H1 (cell line): ENCODE data around the gene PTPN1. TPM values are rescaled to one million over a fixed set of nuclear protein-coding genes. Genes with fewer than 3 reads are reported as not detected.
A peak's percentile ranks its signal among the peaks of the same experiment; 100 is the strongest.

Source experiments
- CTCF ChIA-PET: fragments of 300-600 bp; sonication (Branson Sonifier 250); formaldehyde crosslinking; loops from one replicate; lab custom pipeline; 2021; ENCODE audit not compliant: partially characterized antibody; lab: Charles Lee
- POLR2A ChIA-PET: fragments of 300-600 bp; sonication (Branson Sonifier 250); formaldehyde crosslinking; loops from one replicate; lab custom pipeline; 2021; ENCODE audit warnings: inconsistent platforms; ENCODE audit not compliant: partially characterized antibody; lab: Charles Lee
- DNase-seq, 2 experiments: peaks; one replicate each; pipeline versions ENCODE4 v3.0.0 to v3.0.0-alpha.2; 2010 to 2022; ENCODE audit warnings: low spot score in 2 of 2, low read depth in 1 of 2, mixed read lengths in 1 of 2
- FAIRE-seq: peaks from 2 replicates; lab custom pipeline; 2011; peaks lifted over from hg19 to GRCh38; lab: Jason Lieb, UNC
- H2AFZ ChIP-seq: 2 replicates; pipeline ENCODE4 v1.8.1; 2012; ENCODE audit warnings: low read length, inconsistent platforms
- H2AK5ac ChIP-seq: 2 replicates; pipeline ENCODE4 v1.6.1; 2013; ENCODE audit warnings: low read depth, low read length
- H2BK120ac ChIP-seq: replicated peaks from 2 replicates; pipeline ENCODE3; 2013; ENCODE audit warnings: low read depth, low read length, inconsistent platforms
- H2BK12ac ChIP-seq: 2 replicates; pipeline ENCODE4 v1.6.1; 2013; ENCODE audit warnings: low read depth, low read length
- H2BK15ac ChIP-seq: 2 replicates; pipeline ENCODE4 v1.6.1; 2013; ENCODE audit warnings: low read length
- H2BK20ac ChIP-seq: 2 replicates; pipeline ENCODE4 v1.6.1; 2013; ENCODE audit warnings: low read length
- H2BK5ac ChIP-seq: 2 replicates; pipeline ENCODE4 v1.6.1; 2013; ENCODE audit warnings: low read depth, low read length
- H3K14ac ChIP-seq: 2 replicates; pipeline ENCODE4 v1.6.1; 2013; ENCODE audit warnings: inconsistent platforms; ENCODE audit not compliant: insufficient read length
- H3K18ac ChIP-seq: 2 replicates; pipeline ENCODE4 v1.6.1; 2013; ENCODE audit warnings: low read length; ENCODE audit errors: extremely low read depth
- H3K23ac ChIP-seq: 2 replicates; pipeline ENCODE4 v1.6.1; 2013; ENCODE audit warnings: inconsistent platforms; ENCODE audit not compliant: insufficient read length
- H3K23me2 ChIP-seq: 2 replicates; pipeline ENCODE4 v1.6.1; 2013; ENCODE audit warnings: low read depth, low read length
- H3K27ac ChIP-seq: 2 replicates; pipeline ENCODE4 v1.6.1; 2011; ENCODE audit warnings: low read depth, low read length, inconsistent platforms
- H3K27me3 ChIP-seq, 4 experiments: replicated peaks in 1 of 4; 1 replicate in 1 of 4; 2 replicates in 3 of 4; pipeline versions ENCODE4 v1.6.1 to v1.8.1; 2011 to 2013; ENCODE audit warnings: low read length in 3 of 4, mild to moderate bottlenecking in 3 of 4, inconsistent platforms in 2 of 4, mixed read lengths in 2 of 4, moderate library complexity in 1 of 4; ENCODE audit not compliant: control insufficient read depth in 3 of 4, insufficient read depth in 3 of 4; ENCODE audit errors: extremely low read depth in 1 of 4
- H3K36me3 ChIP-seq, 4 experiments: 2 replicates each; pipeline versions ENCODE4 v1.6.1 to v1.8.1; 2011 to 2013; ENCODE audit warnings: mild to moderate bottlenecking in 4 of 4, low read length in 3 of 4, moderate library complexity in 2 of 4, control low read depth in 1 of 4, inconsistent platforms in 1 of 4; ENCODE audit not compliant: insufficient read depth in 4 of 4, control insufficient read depth in 2 of 4
- H3K4ac ChIP-seq: replicated peaks from 2 replicates; pipeline ENCODE3; 2013; ENCODE audit warnings: low read length, low read depth, mixed read lengths, inconsistent platforms; ENCODE audit not compliant: insufficient read length
- H3K4me1 ChIP-seq, 4 experiments: replicated peaks in 1 of 4; 1 replicate in 1 of 4; 2 replicates in 3 of 4; pipeline versions ENCODE4 v1.6.1 to v1.8.1; 2011 to 2013; ENCODE audit warnings: low read length in 3 of 4, inconsistent platforms in 2 of 4, mixed read lengths in 1 of 4; ENCODE audit not compliant: insufficient read depth in 4 of 4, control insufficient read depth in 3 of 4
- H3K4me2 ChIP-seq, 2 experiments: 2 replicates each; pipeline versions ENCODE4 v1.6.1 to v1.8.1; 2011 to 2013; ENCODE audit warnings: low read depth in 2 of 2, low read length in 2 of 2, control low read depth in 1 of 2, inconsistent platforms in 1 of 2, mild to moderate bottlenecking in 1 of 2; ENCODE audit not compliant: insufficient read depth in 1 of 2
- H3K4me3 ChIP-seq, 4 experiments: fragments of 200-600, 300-600 bp in 1 of 4; sonication (generic), shearing (Covaris generic), sonication (Bioruptor Twin) in 1 of 4; 2 replicates each; pipeline versions ENCODE4 v1.5.1 to v1.8.1; 2011 to 2016; ENCODE audit warnings: low read length in 4 of 4, low read depth in 3 of 4, control low read depth in 2 of 4, inconsistent platforms in 2 of 4, mild to moderate bottlenecking in 2 of 4, mixed read lengths in 1 of 4, moderate library complexity in 1 of 4; ENCODE audit not compliant: insufficient read depth in 2 of 4; ENCODE audit errors: extremely low read depth in 1 of 4
- H3K56ac ChIP-seq: replicated peaks from 2 replicates; pipeline ENCODE3; 2013; ENCODE audit warnings: low read depth, mild to moderate bottlenecking, mixed read lengths, low read length, inconsistent platforms; ENCODE audit not compliant: insufficient read length
- H3K79me1 ChIP-seq: 2 replicates; pipeline ENCODE4 v1.6.1; 2013; ENCODE audit warnings: low read depth, low read length, control low read depth
- H3K79me2 ChIP-seq, 2 experiments: 2 replicates each; pipeline versions ENCODE4 v1.6.1 to v1.8.1; 2012 to 2013; ENCODE audit warnings: low read length in 2 of 2, mild to moderate bottlenecking in 2 of 2, inconsistent platforms in 1 of 2; ENCODE audit not compliant: insufficient read depth in 2 of 2, control insufficient read depth in 1 of 2
- H3K9ac ChIP-seq, 4 experiments: replicated peaks in 1 of 4; 1 replicate in 1 of 4; 2 replicates in 3 of 4; pipeline versions ENCODE4 v1.6.1 to v1.8.1; 2011 to 2013; ENCODE audit warnings: low read depth in 3 of 4, low read length in 3 of 4, control low read depth in 2 of 4, mild to moderate bottlenecking in 2 of 4, moderate library complexity in 2 of 4, inconsistent platforms in 1 of 4; ENCODE audit errors: extremely low read depth in 1 of 4
- H3K9me3 ChIP-seq, 2 experiments: 2 replicates each; pipeline versions ENCODE4 v1.6.1 to v1.8.1; 2012 to 2013; ENCODE audit warnings: mild to moderate bottlenecking in 2 of 2, moderate library complexity in 2 of 2, control low read depth in 1 of 2, inconsistent platforms in 1 of 2, low read depth in 1 of 2, low read length in 1 of 2, mixed read lengths in 1 of 2; ENCODE audit not compliant: insufficient read depth in 2 of 2
- H4K20me1 ChIP-seq, 2 experiments: replicated peaks in 1 of 2; 2 replicates each; pipeline versions ENCODE3 to v1.8.1; 2011 to 2013; ENCODE audit warnings: inconsistent platforms in 2 of 2, low read length in 2 of 2, mild to moderate bottlenecking in 1 of 2; ENCODE audit not compliant: insufficient read depth in 2 of 2, control insufficient read depth in 1 of 2
- H4K5ac ChIP-seq: 2 replicates; pipeline ENCODE4 v1.6.1; 2013; ENCODE audit warnings: low read length, low read depth, mixed read lengths, inconsistent platforms; ENCODE audit not compliant: insufficient read length
- H4K8ac ChIP-seq: 2 replicates; pipeline ENCODE4 v1.8.0; 2013; ENCODE audit warnings: mild to moderate bottlenecking, moderate library complexity, low read length, inconsistent platforms; ENCODE audit not compliant: insufficient read depth; ENCODE audit errors: extremely low read depth
- H4K91ac ChIP-seq: replicated peaks from 2 replicates; pipeline ENCODE3; 2013; ENCODE audit warnings: low read length, mixed read lengths, inconsistent platforms; ENCODE audit not compliant: insufficient read length
- BRCA1 ChIP-seq: IDR thresholded peaks from 2 replicates; pipeline ENCODE4 v1.6.1; 2012; ENCODE audit warnings: low read depth, low read length, improper control_type of control experiment
- CBX8 ChIP-seq: fragments of 300-800, 300-1000 bp; sonication (generic); IDR thresholded peaks from 2 replicates; pipeline ENCODE4 v1.7.1; 2016; ENCODE audit warnings: low read depth, low read length, borderline replicate concordance
- GABPA ChIP-seq: IDR thresholded peaks from 2 replicates; pipeline ENCODE4 v1.6.1; 2011; ENCODE audit warnings: mild to moderate bottlenecking, low read length, moderate library complexity, borderline replicate concordance; ENCODE audit not compliant: insufficient read depth
- PHF8 ChIP-seq: fragments of 200-600 bp; sonication (generic); conservative IDR thresholded peaks from 2 replicates; pipeline ENCODE4 v1.7.1; 2012; ENCODE audit warnings: low read depth, mild to moderate bottlenecking, inconsistent platforms, low read length, moderate library complexity
- RBBP5 ChIP-seq: IDR thresholded peaks from 2 replicates; pipeline ENCODE4 v1.7.1; 2012; ENCODE audit warnings: low read depth, mild to moderate bottlenecking, inconsistent platforms, low read length, moderate library complexity, borderline replicate concordance
- RXRA ChIP-seq: IDR thresholded peaks from 2 replicates; pipeline ENCODE4 v1.6.1; 2011; ENCODE audit warnings: low read depth, mild to moderate bottlenecking, low read length, moderate library complexity; ENCODE audit not compliant: insufficient read depth
- SP1 ChIP-seq: IDR thresholded peaks from 2 replicates; pipeline ENCODE4 v1.6.1; 2011; ENCODE audit warnings: low read depth, low read length
- TBP ChIP-seq: IDR thresholded peaks from 2 replicates; pipeline ENCODE4 v1.6.1; 2011; ENCODE audit warnings: low read depth, low read length, improper control_type of control experiment
- WGBS, 2 experiments: shearing (Covaris generic) in 1 of 2; methylation state at CpG; one replicate each; pipeline versions ENCODE4 v1.1.6 to v1.1.7; 2013 to 2015; ENCODE audit warnings: low lambda C conversion rate in 2 of 2, mixed read lengths in 2 of 2, inconsistent platforms in 1 of 2, low coverage in 1 of 2, missing lambda C conversion rate in 1 of 2; ENCODE audit not compliant: insufficient replicate concordance in 2 of 2, insufficient coverage in 1 of 2, insufficient read length in 1 of 2; ENCODE audit errors: extremely low coverage in 1 of 2, missing lambda C conversion rate in 1 of 2; 5-methylcytosine and 5-hydroxymethylcytosine counted together
- long read RNA-seq, 2 experiments: library from RNA in 1 of 2; library from capped mRNA in 1 of 2; stranded (forward); transcript quantifications; one replicate each; pipeline ENCODE4 v2.0.0, GENCODE V29; 2021; ENCODE audit warnings: inconsistent platforms in 1 of 2
- polyA minus RNA-seq, 3 experiments: library from RNA; depleted of rRNA, polyadenylated mRNA; stranded (reverse); fragments of >200 nt; gene quantifications; 1 replicate in 2 of 3; 2 replicates in 1 of 3; pipeline ENCODE4 v1.2.3, GENCODE V29; 2011
- polyA plus RNA-seq, 7 experiments: library from polyadenylated mRNA; depleted of rRNA in 3 of 7; stranded (reverse) in 5 of 7; unstranded in 2 of 7; fragments of >200 nt in 5 of 7; fragments of 200-250 nt in 2 of 7; gene quantifications; 1 replicate in 5 of 7; 2 replicates in 1 of 7; 4 replicates in 1 of 7; pipeline versions ENCODE4 v1.2.1 to v1.2.3, GENCODE V29; 2011 to 2013; ENCODE audit warnings: missing spikeins in 2 of 7, mixed read lengths in 2 of 7
- total RNA-seq: library from RNA; stranded (reverse); fragmentation: NEBNext Ultra II Directional; extraction: Animal tissue kit (Norgen Biotek cat#: 25700); gene quantifications from 2 replicates; pipeline ENCODE4 v1.2.1, GENCODE V29; 2021

The PTPN1 gene
- total RNA-seq, result 30.8 and 32.1 TPM in 2 replicates
- polyA plus RNA-seq (2011; rRNA removed), result 18.4 and 18.6 TPM in 2 replicates
- polyA plus RNA-seq (2011; cell fraction: cytosol; rRNA removed), result 18.0 TPM
- polyA plus RNA-seq (2011; cell fraction: nucleus; rRNA removed), result 19.0 TPM
- polyA plus RNA-seq (2012, experiment 1 of 2), result 20.7 to 26.6 TPM (median 24.5 TPM) in 4 replicates
- polyA plus RNA-seq (2012, experiment 2 of 2), result 15.2 TPM
- polyA plus RNA-seq (2013, experiment 1 of 2), result 24.8 TPM
- 23.8 TPM for polyA plus RNA-seq (2013, experiment 2 of 2)
- polyA minus RNA-seq (2011; rRNA and poly(A)+ RNA removed), result 18.1 and 19.4 TPM in 2 replicates
- 10.7 TPM for polyA minus RNA-seq (2011; cell fraction: cytosol; rRNA and poly(A)+ RNA removed)
- 15.3 TPM for polyA minus RNA-seq (2011; cell fraction: nucleus; rRNA and poly(A)+ RNA removed)
- long read RNA-seq, experiment 1, full-length matches to known transcripts, result 7 of 36 reads
- long read RNA-seq, experiment 1, partial matches to known transcripts, result 9 of 36 reads
- long read RNA-seq, experiment 1, other reads (novel, unspliced or antisense), result 20 of 36 reads
- long read RNA-seq, experiment 2, full-length matches to known transcripts, result 2 of 5 reads
- long read RNA-seq, experiment 2, partial matches to known transcripts, result 1 of 5 reads
- long read RNA-seq, experiment 2, other reads (novel, unspliced or antisense), result 2 of 5 reads

GRCh38 chr20:50509923-50510705, at the start of gene PTPN1:
Gene PTPN1 (plus strand): TSS chr20:50510383. CDS start chr20:50510528, 145 bp downstream.
- Histone ChIP-seq H3K27ac (peak within 1 kb of the TSS; percentile 62), H3K23me2 (peaks cover 8% of the 10 kb centered on the region; the same call in 1 of the 2 replicates), H3K79me1 (peaks cover 6% of the 10 kb centered on the region; the same call in 1 of the 2 replicates), H2AK5ac (no peak within 1 kb of the TSS), H2BK20ac (no peak within 1 kb of the TSS), H2BK15ac (no peak within 1 kb of the TSS), H3K4me3 (peak within 1 kb of the TSS; percentile 81 to 96 (median 89)), H3K27me3 (no peaks in the 10 kb centered on the region), H3K56ac (peak within 1 kb of the TSS; percentile 19), H3K23ac (no peak within 1 kb of the TSS), H2BK5ac (peak within 1 kb of the TSS; percentile 90), H3K79me2 (peaks cover 2 to 45% of the 10 kb centered on the region in 2 experiments), H4K91ac (peak within 1 kb of the TSS; percentile 22), H3K4me1 (peaks cover 3 to 7% (median 5%) of the 10 kb centered on the region in 4 experiments), H3K4me2 (peak within 1 kb of the TSS; percentile 79 to 91), H3K14ac (no peak within 1 kb of the TSS), H3K4ac (no peak within 1 kb of the TSS), H3K36me3 (no peaks in the 10 kb centered on the region), H4K8ac (peak within 1 kb of the TSS; percentile 58), H4K5ac (peak within 1 kb of the TSS; percentile 97), H3K9ac (peak within 1 kb of the TSS; percentile 86 to 97 (median 88)), H2BK12ac (no peak within 1 kb of the TSS), H2BK120ac (no peak within 1 kb of the TSS), H3K9me3 (no peaks in the 10 kb centered on the region), H3K18ac (peak within 1 kb of the TSS; percentile 99), H2AFZ (peak within 1 kb of the TSS; percentile 92; the same call in 1 of the 2 replicates), H4K20me1 (peaks cover 0 to 7% of the 10 kb centered on the region in 2 experiments)
- ChIA-PET CTCF (interaction anchor here (1.3 to 1.7 kb wide), 4 partner anchors 8 to 46 kb away, joined by 3 to 7 read pairs (median 4); no protein-coding TSS in a partner anchor), POLR2A (interaction anchor here (1.0 to 2.1 kb wide), 8 partner anchors 9 to 65 kb away, joined by 3 to 13 read pairs (median 5); no protein-coding TSS in a partner anchor)
- WGBS, 2 experiments, result 2% methylated on average over 56 of the region's 64 CpGs; no CpG with 5 or more reads in 1 of the 2 experiments
- FAIRE-seq (no peak), DNase-seq (peak; percentile 95 to 97)
- TF ChIP-seq RXRA (no peak), RBBP5 (peak; percentile 90; the same call in 1 of the 2 replicates), BRCA1 (peak; percentile 73), PHF8 (peak; percentile 92), CBX8 (no peak), TBP (peak; percentile 82; the same call in 1 of the 2 replicates), SP1 (peak; percentile 74; the same call in 1 of the 2 replicates), GABPA (peak; percentile 61; the same call in 1 of the 2 replicates)
